Measurements from ENCODE around the gene ITPKA.

DNA sequence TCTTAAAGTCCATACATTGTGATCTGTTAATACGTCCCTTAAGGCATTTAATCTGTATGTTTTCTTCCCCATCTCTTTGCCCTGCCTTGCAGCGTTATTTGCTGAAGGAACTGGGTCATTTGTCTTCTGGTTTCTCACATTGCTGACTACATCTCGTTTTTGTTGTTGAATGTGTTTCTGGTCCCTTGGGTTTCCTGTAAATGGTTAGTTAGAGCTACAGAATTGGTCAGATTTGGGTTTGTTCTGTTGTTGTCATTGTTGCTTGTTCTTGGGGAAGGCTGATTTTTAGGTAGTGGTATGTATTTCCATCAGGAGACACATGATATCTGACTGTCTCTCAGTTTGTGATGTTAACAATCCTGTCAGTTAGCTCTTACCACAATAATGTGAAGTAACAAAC is 27.0 kb upstream of the ITPKA start:
- TF ChIP-seq, protein P1, sequence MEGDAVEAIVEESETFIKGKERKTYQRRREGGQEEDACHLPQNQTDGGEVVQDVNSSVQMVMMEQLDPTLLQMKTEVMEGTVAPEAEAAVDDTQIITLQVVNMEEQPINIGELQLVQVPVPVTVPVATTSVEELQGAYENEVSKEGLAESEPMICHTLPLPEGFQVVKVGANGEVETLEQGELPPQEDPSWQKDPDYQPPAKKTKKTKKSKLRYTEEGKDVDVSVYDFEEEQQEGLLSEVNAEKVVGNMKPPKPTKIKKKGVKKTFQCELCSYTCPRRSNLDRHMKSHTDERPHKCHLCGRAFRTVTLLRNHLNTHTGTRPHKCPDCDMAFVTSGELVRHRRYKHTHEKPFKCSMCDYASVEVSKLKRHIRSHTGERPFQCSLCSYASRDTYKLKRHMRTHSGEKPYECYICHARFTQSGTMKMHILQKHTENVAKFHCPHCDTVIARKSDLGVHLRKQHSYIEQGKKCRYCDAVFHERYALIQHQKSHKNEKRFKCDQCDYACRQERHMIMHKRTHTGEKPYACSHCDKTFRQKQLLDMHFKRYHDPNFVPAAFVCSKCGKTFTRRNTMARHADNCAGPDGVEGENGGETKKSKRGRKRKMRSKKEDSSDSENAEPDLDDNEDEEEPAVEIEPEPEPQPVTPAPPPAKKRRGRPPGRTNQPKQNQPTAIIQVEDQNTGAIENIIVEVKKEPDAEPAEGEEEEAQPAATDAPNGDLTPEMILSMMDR (conservative IDR thresholded peaks at IDR 0.05; ENCODE audit: low read depth, low read length): no peak
- TF ChIP-seq EZH2 (IDR thresholded peaks at IDR 0.05; ENCODE audit: low read length, unreplicated experiment): no peak

Measured in PC-3 (cell line).